Right lobe of liver (tissue), 4 donors: ENCODE data around the gene ESF1.

Experiments used
- POLR2A ChIP-seq: fragments of 450-650 bp; IDR thresholded peaks from one replicate; pipeline ENCODE4 v1.6.1; 2017; ENCODE audit warnings: antibody characterized with exemption, mild to moderate bottlenecking
- TF ChIP-seq, protein P1 (sequence below), 4 donors: fragments of 200-600 bp in 3 of 4; fragments of 450-650 bp in 1 of 4; IDR thresholded peaks; one replicate each; pipeline versions ENCODE4 v1.5.1 to v1.8.0; 2016 to 2022; ENCODE audit warnings: antibody characterized with exemption in 4 of 4, mild to moderate bottlenecking in 2 of 4
- donor health status: DM: no; HTN: no; CAD: no.
- donor health status: DM: no; HTN: no; CAD: no.
- donor health status: DM: no; HTN: yes; CAD: no.

DNA sequence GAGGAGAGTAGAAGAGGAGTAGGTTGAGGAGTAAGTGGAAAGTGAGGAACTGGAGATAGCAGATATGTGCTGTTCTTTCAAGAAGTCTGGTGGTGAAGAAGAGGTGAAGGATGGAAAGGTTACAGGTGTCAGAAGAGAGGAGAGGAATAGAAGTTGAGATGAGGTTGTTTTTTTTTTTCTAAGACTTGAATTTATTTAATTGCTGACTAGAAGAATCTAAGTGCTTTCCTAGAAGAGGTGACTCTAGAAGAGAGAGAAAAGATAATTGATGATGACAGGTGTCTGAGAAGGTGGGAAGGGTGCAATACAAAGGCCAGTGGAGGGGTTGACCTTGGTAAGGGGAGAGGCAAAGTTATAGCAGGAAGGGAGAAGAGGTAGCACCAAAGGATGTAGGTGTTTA is 25.7 kb upstream of the ESF1 start:
- TF ChIP-seq, protein P1, sequence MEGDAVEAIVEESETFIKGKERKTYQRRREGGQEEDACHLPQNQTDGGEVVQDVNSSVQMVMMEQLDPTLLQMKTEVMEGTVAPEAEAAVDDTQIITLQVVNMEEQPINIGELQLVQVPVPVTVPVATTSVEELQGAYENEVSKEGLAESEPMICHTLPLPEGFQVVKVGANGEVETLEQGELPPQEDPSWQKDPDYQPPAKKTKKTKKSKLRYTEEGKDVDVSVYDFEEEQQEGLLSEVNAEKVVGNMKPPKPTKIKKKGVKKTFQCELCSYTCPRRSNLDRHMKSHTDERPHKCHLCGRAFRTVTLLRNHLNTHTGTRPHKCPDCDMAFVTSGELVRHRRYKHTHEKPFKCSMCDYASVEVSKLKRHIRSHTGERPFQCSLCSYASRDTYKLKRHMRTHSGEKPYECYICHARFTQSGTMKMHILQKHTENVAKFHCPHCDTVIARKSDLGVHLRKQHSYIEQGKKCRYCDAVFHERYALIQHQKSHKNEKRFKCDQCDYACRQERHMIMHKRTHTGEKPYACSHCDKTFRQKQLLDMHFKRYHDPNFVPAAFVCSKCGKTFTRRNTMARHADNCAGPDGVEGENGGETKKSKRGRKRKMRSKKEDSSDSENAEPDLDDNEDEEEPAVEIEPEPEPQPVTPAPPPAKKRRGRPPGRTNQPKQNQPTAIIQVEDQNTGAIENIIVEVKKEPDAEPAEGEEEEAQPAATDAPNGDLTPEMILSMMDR (IDR thresholded peaks at IDR 0.05), result no peak
- no peak for TF ChIP-seq POLR2A
